PFSK-1 (cell line): ENCODE data around the gene TNFRSF4.

ENCODE experiments used
- FOXP2 ChIP-seq: optimal IDR thresholded peaks from 2 replicates; pipeline ENCODE3; 2011; ENCODE audit warnings: borderline replicate concordance, control low read depth, inconsistent platforms; ENCODE audit not compliant: insufficient read depth; ENCODE audit errors: extremely low read length, extremely low read depth
- POLR2AphosphoS5 ChIP-seq: IDR thresholded peaks from 2 replicates; pipeline ENCODE4 v1.6.1; 2012; ENCODE audit warnings: low read depth, mild to moderate bottlenecking, control low read depth, low read length, moderate library complexity
- SIN3A ChIP-seq: IDR thresholded peaks from 2 replicates; pipeline ENCODE4 v1.6.1; 2012; ENCODE audit warnings: mild to moderate bottlenecking, low read length, moderate library complexity, borderline replicate concordance; ENCODE audit not compliant: insufficient read depth
- TAF1 ChIP-seq: IDR thresholded peaks from 2 replicates; pipeline ENCODE4 v1.6.1; 2012; ENCODE audit warnings: low read length, control low read depth, borderline replicate concordance; ENCODE audit not compliant: insufficient read depth
- TF ChIP-seq, protein P1 (sequence below), 2 experiments: IDR thresholded peaks; 2 replicates each; pipeline versions ENCODE4 v1.6.1 to v1.8.0; 2011 to 2012; ENCODE audit warnings: low read depth in 2 of 2, low read length in 2 of 2, control low read depth in 1 of 2, inconsistent platforms in 1 of 2, mild to moderate bottlenecking in 1 of 2, moderate library complexity in 1 of 2; ENCODE audit not compliant: insufficient read depth in 1 of 2

Gene TNFRSF4

DNA sequence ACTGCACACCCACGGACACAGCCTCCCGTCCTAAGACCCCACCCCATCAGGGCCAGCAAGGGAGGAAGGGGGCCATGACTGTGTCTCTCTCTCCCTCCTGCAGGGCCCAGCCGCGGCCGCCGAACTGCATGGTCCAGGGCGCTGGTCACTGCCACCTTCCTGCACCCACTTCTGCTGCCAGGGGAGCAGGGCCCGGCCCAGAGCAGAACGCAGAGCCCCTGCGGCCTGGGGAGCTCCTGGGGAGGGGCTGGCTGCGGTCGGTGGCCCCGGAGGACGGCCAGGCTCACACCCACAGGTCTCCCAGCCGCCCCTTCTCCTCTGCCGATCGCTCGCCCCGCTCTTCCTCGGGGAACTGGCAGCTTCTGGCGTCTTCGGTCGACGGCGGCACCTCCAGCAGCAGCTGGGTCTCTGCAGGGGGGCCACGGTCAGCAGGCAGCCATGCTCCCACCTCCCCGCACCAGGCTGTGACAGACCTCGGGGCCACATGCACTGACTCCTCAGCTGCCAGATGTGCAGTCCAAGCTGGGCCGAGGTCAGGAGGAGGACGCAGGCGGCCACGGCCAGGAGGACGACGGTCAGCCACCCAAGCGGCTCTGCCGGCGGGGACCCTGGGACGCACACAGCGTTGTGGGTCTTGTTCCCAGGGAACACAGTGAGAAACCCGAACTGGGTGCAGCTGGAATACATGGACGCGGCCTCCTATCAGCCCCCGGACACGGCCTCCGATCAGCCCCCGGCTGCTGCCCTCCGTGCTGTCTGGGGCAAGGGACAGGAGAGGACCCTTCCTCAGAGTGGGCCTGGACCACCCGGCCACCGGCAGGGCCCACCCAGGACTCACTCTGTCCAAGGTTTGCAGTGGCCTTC, 10.2 kb downstream of the TNFRSF4 start:
- TF ChIP-seq FOXP2: no peak
- TF ChIP-seq TAF1: no peak
- TF ChIP-seq SIN3A: no peak

DNA sequence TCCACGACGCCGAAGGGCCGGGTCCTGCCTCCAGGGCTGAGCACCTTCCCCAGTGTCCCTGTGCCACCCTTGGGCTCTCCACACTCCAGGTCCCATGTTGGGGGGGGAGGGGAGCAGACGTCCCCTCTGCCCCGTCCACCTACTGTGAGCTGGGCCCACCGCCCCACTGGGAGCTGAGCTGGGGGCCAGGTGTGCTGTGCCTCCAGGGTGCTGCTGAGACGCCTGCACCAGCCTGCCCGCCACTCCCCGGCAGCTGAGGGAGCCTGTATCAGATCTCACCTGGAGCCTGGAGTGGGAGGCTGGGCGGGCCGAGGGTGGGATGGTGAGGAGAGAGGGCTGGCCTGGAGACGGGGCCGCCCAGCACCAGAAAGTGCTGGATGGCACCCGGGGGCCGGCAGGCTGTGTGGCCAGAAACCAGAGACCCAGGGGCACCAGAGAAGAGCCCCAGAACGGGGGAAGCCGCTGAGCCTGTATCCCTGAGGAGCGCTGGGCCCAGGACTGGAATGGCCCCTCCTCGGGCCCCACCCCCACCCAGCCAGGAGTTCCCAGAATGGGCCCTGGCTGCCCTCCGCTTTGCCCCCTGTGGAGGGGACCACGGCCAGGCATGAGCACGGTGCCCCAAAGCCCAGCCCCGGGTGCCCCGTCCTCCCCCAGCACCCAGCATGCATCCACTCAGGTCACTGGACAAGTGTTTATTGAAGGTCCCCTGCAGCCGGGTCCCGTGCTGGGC, 11.0 kb downstream of the TNFRSF4 start:
- no peak for TF ChIP-seq POLR2AphosphoS5
- TF ChIP-seq FOXP2: no peak
- TF ChIP-seq SIN3A: no peak
- TF ChIP-seq, protein P1, sequence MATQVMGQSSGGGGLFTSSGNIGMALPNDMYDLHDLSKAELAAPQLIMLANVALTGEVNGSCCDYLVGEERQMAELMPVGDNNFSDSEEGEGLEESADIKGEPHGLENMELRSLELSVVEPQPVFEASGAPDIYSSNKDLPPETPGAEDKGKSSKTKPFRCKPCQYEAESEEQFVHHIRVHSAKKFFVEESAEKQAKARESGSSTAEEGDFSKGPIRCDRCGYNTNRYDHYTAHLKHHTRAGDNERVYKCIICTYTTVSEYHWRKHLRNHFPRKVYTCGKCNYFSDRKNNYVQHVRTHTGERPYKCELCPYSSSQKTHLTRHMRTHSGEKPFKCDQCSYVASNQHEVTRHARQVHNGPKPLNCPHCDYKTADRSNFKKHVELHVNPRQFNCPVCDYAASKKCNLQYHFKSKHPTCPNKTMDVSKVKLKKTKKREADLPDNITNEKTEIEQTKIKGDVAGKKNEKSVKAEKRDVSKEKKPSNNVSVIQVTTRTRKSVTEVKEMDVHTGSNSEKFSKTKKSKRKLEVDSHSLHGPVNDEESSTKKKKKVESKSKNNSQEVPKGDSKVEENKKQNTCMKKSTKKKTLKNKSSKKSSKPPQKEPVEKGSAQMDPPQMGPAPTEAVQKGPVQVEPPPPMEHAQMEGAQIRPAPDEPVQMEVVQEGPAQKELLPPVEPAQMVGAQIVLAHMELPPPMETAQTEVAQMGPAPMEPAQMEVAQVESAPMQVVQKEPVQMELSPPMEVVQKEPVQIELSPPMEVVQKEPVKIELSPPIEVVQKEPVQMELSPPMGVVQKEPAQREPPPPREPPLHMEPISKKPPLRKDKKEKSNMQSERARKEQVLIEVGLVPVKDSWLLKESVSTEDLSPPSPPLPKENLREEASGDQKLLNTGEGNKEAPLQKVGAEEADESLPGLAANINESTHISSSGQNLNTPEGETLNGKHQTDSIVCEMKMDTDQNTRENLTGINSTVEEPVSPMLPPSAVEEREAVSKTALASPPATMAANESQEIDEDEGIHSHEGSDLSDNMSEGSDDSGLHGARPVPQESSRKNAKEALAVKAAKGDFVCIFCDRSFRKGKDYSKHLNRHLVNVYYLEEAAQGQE (IDR thresholded peaks at IDR 0.05; ENCODE audit: insufficient read depth in 1 of 2, low read depth in 2 of 2, low read length in 2 of 2): no peak

DNA sequence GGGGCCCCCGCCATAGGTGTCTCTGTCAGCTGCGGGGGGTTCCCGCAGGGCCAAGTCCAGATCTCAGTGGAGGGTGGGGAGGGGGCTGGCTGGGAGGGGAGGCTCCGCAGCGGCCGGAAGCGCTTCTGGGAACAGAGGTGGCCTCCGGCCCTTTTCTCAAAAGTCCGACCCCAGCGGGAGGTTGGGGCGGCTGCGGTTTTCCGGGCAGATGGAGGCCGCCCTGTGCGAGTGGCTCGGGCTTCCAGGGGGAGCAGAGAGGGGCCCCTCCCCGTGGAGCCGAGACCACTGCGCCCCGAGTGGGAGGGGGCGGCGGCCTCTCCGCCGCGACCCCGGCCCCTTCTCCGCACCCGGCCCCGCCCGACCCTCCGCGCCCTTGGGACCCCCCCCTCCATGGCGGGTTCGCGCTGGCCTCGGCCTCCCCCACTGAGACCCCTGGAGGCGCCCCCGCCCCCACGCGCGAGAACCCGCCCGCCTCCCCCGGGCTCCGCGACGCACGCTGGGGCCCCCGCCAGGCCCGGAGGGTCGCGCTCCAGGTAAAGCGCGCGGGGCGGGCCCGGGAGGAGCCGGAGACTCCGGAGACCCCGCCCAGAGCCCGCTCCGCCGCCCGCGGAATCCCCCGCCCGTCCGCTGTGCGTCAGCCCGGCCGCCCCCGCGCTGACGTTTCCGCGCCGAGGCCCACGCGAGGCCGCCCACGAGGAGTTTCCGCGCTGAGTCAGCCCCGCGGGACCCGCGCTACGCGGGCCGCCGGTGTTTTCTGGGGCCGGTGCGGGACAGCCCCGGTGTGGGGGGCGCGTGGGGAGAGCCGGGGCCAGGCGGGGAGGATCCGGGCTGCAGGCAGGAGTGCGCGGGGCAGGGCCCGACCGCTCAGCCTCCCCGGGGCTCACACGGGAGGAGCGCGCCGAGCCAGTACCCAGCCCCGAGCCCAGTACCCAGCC, 12.8 kb downstream of the TNFRSF4 start:
- TF ChIP-seq POLR2AphosphoS5 (no peak), FOXP2 (peak; percentile 9)

DNA sequence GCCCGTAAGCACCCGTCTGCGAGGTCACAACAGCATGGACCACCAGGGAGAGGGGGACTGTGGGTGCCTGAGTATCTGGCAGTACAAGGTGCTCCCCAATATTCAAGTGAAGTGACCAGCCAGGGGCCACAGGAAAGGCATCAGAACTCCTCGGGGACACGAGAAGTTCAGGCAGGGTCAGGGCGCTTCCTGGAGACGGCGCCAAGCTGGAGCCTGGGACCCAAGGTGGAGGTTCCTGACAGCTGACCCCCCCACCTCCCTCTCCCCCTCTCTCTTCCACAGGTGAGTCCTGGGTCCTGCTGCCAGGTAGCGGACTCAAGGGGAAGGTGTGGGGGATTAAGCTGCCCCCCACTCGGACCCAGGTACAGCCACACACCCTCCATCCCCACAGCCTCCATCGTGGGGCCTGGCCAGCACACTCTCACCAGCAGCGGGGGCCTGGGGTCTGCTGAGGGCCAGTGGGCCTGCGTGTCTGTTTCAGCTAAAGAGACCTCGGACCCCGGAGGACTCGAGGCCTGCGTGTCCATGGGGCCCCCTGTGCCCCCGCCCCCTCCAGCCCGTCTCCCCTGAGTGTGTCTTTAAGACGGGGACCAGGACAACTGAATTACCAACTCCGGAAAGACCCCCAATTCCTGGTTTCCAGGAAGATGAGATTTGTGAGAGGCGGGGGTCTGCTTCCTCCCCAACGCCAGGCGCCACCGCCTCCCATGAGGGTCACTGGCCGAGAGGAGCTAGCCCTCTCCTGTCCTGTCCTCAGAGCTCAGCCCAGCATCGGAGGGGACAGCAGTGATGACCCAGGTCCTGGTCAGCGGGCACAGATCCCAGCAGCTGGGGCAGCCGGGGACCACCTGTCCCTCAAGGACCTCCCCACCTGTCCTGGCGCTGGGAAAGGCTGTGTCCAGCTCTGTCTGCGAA, 13.7 kb downstream of the TNFRSF4 start:
- no peak for TF ChIP-seq SIN3A
- TF ChIP-seq POLR2AphosphoS5: no peak
- TF ChIP-seq, protein P1 (IDR thresholded peaks at IDR 0.05; ENCODE audit: insufficient read depth in 1 of 2, low read depth in 2 of 2, low read length in 2 of 2): no peak
- no peak for TF ChIP-seq FOXP2
- TF ChIP-seq TAF1: no peak

DNA sequence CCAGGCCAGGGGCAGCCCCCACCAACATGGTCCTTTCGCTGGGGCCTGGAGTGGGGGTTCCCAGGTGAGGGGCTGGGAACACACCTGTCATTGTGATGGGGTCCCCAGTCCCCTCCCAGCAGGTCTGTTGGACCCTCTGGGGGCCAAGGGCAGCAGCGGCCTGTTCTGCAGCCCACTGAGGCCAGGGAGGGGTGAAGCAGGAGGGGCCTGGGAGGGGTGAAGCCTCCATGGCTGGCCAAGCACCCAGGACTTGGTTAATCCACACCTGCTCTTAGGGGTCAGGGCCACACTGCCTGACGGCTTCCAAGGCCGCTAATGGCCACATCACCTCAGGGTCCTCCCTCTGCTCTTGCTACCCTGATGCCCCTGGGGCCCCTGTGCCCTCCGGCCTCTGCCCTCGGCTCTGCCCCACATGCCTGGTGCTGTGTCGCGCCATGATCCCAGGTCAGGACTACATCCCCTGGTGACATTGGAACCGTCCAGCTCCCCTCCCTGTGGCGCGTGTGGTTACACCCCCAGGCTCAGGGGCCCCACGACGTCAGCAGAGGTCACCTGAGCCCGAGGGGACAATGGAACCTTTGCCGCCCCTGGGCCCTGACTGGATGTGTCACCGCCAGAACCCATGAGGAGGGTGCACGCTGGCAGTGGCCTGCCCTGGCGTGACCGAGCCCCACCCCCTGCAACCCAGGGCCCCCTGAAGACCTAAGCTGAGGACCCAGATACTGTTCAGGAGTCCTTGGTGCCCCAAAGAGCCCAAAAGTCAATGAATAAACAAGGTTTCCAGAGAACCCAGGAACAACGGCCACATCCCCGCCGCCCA, 14.6 kb downstream of the TNFRSF4 start:
- no peak for TF ChIP-seq TAF1
- no peak for TF ChIP-seq POLR2AphosphoS5
- TF ChIP-seq, protein P1 (IDR thresholded peaks at IDR 0.05; ENCODE audit: insufficient read depth in 1 of 2, low read depth in 2 of 2, low read length in 2 of 2): no peak
- TF ChIP-seq FOXP2: no peak
- TF ChIP-seq SIN3A: no peak
